Activated T-cell treated with anti-CD3 and anti-CD28 coated beads, Interleukin-2, amount 50 U/mL, for 48 hours (primary cell): ENCODE data around the gene PSMD11.
"Not testable (repeated sequence)": the region's sequence is repeated elsewhere in the genome, so short reads cannot be mapped to it uniquely, and the experiment has no call there.

Experiments
- DNase-seq, 2 experiments: peaks; one replicate each; pipeline ENCODE4 v3.0.0-alpha.2; 2020

The PSMD11 gene

DNA sequence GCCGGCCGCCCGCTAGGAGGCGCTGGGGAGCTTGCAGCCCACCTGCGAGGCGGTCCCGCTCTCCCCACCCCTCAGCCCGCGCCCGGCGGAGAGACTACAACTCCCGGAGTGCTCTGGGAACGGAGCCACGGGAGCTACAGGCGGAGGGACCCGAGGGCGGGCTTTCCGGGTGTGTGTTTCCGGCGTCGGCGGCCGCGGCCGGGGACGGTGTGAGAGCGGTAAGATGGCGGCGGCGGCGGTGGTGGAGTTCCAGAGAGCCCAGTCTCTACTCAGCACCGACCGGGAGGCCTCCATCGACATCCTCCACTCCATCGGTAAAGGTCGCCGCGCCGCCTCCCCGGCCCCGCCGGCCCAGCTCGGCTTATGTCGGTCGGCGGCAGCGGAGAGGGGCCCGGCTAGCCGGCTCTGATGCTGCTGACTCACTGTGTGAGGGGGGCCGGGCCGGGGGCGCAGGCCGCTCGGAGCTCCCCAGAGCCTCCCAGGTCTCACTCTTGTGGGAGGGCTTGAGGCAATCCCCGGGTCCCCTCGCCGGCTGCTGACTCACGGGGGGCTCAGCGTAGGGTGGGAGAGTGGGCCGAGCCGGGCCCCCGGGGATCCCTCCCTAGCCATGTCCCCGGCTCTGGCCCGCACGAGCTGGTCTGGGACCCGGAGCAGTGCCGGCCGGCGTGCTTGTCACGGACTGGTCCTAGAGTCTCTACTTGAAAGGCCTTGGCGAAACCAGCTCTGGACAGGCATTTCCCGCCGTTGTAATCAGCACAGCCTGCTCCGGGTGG is at the start of gene PSMD11:
Gene PSMD11 (plus strand): TSS at position 210 of the 773 bp plus-strand sequence. CDS start 14 bp downstream, at position 224.
- peak; percentile 100 for DNase-seq

DNA sequence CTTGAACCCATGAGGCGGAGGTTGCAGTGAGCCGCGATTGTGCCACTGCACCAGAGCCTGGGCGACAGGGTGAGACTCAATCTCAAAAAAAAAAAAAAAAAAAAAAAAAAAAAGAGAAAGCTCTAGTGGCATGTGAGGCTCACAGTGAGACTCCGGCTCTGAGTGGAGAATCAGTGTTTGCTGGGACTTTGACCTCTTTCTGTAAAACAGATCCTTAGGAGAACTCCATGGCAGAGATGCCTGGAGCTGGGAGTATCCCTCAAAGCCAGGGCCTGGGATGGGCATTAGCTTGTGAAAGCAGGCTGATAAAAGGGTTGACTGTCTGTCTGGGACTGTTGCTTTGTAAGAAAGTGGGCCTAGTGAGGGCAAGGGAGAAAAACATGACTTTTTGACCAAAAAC is 48.0 kb upstream of the PSMD11 start:
- DNase-seq = no peak

DNA sequence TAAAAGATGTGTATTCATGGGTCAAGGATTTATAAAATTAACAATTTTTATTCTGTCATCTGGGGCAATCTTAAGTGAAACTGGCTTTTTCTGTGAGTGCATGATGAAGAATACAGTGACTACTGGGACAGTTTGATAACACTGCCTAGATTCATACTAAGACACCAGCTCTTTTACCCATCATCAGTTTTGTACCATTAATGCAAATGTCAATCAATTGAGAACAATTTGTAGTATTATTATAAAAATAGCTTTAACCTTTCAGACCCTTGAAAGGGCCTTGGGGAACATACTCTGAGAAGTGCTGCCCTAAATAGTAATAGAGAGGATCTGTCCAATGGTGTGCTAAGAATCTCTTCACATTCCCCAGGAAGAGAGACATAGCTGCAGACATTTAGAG is 45.4 kb upstream of the PSMD11 start:
- DNase-seq = no peak

DNA sequence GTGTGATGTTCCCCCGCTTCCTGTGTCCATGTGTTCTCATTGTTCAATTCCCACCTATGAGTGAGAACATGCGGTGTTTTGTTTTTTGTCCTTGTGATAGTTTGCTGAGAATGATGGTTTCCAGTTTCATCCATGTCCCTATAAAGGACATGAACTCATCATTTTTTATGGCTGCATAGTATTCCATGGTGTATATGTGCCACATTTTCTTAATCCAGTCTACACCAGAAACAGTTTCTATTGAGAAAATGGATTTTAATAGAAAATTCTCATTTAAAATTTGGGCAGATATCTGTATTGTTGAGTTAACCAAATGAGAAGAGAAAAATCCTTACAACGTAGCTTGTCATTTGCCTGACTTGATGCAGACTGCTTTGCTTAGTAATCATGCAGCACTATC is 34.2 kb upstream of the PSMD11 start:
- not testable (repeated sequence) for DNase-seq

DNA sequence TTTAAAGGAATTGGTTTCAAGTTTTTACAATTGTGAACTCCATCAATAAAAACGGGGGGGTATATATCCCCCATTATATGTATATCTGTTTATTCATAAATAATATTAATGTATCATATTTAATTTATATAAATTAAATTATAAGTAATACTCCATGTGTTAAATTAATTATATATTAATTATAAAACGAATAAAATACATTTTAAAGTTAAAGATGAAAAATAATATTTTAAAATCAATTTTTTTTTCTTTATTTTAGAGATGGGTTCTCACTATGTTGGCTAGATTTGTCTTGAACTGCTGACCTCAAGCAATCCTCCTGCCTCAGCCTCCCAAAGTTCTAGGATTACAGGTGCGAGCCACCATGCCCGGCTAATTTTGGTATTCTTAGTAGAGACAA is 17.4 kb upstream of the PSMD11 start:
- no peak for DNase-seq

DNA sequence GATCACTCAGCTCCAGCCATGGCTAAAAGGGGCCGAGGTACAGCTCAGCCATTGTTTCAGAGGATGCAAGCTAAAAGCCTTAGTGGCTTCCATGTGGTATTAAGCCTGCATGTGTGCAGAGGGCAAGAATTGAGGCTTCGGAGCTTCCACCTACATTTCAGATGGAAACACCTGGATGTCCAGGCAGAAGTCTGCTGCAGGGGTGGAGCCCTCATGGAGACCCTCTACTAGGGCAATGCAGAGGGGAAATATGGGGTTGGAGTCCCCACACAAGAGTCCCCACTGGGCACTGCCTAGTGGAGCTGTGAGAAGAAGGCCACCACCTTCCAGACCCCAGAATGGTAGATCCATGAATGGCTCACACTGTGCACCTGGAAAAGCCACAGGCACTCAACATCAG is 14.7 kb upstream of the PSMD11 start:
- DNase-seq = no peak

DNA sequence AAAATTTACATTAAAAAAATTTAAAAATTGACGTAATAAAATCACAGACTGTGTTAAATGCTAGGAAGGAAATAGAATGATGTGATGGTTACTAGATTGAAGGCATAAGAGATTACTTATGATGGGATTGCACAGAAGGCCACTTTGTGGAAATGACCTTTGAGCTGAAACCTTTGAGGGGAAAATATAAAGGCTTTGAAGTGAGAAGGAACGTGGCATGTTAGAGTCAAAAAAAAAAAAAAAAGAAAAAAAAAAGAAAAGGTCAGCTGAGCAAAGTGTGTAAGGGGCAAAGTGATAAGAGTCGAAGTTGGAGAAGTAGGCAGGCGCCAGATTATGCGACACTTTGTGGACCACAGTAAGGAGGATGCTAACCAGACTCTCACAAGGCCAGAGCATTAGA is 3.6 kb upstream of the PSMD11 start:
- no peak for DNase-seq

DNA sequence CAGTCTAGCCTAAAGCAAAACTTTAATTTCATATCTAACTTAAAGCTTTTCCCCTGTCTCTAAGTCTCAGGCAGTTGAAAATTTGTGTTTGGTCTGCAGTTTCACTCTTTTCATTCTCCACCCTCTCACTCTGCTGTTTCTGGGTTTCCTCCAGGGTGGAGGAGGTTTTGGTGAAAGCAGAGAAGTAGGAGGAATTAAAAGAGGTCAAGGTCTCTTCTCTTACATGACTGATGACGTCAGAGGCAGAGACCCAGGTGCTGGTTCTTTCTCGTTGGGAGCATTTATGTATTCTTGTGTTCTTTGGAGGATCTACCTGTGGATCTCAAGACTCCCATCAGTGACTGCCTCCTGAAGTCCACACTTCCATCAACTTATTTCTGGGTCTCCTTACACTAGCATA is 2.4 kb upstream of the PSMD11 start:
- DNase-seq = no peak

DNA sequence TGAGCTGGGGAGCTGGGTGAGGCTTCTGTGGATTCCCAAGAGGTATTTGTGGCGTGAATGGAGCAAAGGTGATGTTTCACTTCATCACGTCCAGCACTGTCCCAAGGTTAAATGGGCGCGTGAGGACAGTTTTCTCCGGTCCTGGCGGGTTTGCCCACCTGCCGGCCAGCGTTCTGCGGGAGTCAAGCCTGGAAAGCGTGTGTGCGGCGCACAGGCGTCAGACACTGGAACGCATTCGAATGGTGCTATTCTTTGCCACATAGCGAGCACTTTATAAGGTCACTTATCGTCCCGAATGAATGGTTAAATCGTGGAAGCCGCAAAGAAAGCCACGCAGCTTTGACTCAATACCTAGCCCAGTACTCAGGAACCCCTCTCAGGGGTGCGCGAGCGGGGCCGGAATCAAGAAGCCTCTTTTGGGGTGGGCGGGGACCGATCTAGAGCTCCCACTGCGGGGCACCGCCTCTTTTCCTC is 446 bp upstream of the PSMD11 start:
- DNase-seq = no peak

DNA sequence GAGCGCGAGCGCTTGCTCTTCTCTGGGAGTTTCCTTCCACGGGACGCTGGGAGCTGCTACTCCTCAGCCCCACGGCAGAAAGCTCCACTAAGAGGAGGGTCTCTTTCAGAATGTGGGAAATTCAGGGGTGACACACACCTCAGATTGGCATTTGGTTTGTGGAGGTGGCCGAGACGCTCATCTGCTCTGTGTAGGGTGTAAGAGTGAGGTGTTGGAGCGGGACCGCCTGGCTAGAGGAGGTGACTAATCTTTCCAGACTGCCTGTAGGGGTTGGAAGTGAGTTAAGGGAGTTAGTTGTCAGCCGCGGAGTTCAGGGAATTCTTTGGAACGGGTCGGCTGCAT is 735 bp downstream of the PSMD11 start:
- DNase-seq = peak; percentile 61 to 66

DNA sequence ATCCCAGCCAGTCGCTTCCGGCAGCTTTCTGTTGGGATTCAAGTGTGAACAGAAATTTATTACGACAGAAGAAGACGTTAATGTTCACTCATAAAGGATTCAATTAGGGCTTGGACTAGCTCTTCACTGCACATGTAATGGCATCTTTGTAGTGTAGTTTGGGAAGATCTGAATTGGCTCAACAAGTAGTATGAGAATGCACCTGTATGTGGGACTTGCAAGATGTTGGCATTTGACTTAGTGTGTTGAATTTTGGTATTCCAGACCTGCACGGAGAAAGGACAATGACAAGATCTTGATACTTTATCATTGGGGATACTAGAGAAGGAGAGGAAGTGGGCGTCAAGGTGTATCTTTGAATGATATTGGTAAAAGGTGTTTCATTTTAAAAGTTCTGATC is 1.2 kb downstream of the PSMD11 start:
- no peak for DNase-seq

DNA sequence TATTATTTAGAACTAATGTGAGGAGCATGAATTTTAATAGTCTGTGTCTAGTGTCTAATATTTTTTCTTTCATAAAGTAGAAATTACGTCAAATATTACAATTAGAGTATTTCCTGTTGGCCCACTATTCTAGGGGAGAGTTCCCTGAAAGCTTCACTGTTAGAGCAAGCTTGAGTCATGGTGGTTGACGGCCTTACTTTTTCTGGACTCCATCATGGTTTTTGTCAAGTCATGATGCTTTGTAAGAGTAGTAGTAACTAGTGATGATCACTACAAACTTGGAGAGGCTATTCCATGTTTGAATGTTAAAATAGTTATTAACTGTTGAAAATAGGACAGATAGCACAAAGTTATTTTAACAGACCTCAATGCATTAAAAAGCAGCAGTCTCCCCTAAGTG is 1.7 kb downstream of the PSMD11 start:
- DNase-seq = no peak

DNA sequence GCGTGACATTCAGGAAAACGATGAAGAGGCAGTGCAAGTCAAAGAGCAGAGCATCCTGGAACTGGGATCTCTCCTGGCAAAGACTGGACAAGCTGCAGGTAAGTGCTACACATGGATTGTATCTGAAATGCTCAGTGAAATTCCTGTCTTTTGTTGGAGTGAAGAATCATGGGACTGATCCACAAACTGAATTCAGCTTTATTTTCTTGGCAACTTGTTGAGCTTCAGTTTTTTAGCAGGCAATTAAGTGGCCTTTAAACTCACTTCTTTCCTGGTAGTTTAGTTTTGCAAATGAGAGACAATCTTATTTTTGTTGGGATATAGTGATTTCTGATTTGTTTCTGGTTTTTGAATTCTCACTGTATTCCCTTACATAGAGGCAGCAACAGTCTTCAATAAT is 2.6 kb downstream of the PSMD11 start:
- DNase-seq = no peak

DNA sequence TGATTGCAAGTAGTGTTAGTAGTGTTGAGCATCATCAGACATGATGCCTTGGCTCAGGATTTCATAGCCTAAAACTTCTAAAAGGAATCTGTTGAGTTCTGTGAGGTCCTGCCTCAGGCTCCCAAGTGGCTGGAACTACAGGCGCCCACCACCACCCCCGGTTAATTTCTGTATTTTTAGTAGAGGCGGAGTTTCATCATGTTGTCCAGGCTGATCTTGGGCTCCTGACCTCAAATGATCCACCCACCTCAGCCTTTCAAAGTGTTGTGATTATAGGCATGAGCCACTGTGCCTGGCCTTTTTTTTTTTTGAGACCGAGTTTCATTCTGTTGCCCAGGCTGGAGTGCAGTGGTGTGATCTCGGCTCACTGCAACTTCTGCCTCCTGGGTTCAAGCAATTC is 5.7 kb downstream of the PSMD11 start:
- DNase-seq = no peak

DNA sequence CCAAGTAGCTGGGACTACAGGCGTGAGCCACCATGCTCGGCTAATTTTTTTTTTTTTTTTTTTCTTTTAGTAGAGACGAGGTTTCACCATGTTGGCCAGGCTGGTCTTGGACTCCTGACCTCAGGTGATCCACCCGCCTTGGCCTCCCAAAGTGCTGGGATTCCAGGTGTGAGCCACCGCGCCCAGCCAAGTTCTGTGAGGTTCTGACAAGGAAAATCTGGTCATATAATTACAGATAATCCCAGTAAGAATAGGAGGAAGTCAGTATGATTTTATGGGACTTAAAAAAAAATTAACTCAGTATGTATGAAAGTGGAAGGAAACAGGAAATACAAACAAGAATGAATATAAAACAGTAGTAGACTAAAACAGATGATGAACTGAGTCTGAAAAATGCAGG is 6.1 kb downstream of the PSMD11 start:
- not testable (repeated sequence) for DNase-seq

DNA sequence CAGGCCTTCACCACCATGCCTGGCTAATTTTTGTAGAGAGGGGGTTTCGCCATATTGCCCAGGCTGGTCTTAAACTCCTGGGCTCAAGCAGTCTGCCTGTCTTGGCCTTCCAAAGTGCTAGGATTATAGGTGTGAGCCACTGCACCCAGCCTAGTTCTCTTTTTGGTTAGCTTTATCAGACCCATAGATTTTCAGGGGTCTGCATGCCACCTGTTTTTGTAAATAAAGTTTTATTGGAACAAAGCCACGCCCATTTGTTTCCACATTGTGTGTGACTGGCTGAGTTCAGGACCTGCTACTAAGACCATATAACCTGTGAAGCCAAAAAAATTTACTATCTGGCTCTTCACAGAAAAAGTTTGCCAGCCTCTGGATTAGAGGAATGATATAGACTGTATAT is 7.6 kb downstream of the PSMD11 start:
- DNase-seq = no peak

DNA sequence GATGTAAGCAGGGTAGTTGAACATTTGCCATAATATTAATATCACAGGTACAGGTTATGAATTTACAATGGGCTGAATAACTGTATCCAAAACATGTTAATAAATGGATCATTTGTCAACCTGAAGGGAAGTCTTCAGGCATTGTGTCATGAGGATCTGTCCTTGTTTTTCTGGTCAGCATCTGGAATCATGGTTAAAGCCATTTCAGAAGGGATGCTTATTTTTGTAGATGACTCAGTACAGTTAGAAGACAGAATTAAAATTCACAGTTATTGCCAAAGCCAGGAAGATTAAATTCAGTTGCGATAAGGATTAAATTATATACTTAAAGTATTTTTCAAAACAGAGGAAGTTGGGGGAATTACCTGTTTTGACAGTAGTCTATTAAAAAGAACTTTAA is 8.0 kb downstream of the PSMD11 start:
- DNase-seq = no peak

DNA sequence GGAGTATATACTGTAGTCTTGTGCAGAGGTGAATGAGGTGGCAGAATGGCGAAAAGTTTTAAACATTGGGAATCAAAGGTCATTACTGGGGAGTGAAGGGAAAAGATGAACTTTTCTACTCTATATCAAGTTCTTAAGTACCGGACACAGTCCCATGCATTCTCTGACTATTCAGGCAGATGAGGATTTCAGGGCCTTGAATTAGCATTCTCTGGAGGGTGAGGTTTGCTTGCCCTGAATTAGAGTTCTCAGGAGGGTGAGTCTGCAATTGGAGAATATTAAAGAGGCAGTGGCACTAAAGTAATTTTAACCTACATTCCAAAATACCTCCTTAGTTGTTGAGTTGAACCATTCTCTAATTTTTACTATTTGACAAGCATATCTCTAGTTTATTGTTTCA is 9.1 kb downstream of the PSMD11 start:
- no peak for DNase-seq

DNA sequence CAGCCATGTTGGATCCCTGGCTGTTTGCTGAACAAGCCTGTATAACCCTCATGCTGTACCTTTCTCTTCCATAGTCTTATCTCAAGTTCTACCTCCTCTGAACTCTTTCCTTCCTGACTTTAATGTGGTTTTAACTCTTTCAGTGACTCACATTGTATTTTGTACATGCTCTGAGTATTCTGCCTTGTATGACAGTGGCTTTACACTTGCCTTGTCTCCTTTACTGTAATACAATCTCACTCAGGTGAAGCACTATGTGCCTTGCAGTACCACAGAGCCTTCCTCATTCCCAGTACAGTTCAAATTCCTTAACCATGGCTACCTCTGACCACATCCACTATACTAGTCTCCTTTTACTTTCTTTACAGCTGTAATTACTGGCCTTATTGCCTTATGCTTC is 14.1 kb downstream of the PSMD11 start:
- no peak for DNase-seq

DNA sequence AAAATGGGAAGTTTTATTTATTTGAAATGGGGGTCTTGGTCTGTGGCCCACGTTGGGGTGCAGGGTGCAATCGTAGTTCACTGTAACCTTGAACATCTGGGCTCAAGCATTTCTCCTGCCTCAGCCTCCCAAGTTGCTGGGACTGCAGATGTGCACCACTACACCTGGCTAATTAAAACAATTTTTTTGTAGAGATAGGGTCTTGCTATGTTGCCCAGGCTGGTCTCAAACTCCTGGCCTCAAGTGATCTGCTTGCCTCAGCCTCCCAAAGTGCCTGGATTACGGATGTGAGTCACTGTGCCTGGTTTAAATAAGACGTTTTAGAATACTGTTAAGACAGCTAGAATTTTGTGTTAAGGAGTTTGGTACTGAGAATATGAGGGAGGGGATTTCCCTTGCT is 15.7 kb downstream of the PSMD11 start:
- no peak for DNase-seq

DNA sequence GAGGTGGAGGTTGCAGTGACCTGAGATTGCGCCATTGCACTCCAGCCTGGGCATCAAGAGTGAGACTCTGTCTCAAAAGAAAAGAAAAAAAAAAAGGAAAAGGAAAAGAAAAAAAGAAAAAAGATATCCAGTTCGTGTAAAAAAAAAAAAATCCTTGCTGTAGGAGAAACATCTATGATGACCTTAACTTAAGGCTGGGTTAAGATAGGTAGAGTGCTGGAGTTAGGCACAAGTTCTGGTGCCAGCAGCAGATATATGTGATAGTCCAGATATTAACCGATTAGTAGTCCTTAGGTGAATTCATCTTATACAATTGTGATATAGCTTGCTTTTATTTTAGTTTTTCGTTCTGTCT is 17.2 kb downstream of the PSMD11 start:
- DNase-seq = no peak

DNA sequence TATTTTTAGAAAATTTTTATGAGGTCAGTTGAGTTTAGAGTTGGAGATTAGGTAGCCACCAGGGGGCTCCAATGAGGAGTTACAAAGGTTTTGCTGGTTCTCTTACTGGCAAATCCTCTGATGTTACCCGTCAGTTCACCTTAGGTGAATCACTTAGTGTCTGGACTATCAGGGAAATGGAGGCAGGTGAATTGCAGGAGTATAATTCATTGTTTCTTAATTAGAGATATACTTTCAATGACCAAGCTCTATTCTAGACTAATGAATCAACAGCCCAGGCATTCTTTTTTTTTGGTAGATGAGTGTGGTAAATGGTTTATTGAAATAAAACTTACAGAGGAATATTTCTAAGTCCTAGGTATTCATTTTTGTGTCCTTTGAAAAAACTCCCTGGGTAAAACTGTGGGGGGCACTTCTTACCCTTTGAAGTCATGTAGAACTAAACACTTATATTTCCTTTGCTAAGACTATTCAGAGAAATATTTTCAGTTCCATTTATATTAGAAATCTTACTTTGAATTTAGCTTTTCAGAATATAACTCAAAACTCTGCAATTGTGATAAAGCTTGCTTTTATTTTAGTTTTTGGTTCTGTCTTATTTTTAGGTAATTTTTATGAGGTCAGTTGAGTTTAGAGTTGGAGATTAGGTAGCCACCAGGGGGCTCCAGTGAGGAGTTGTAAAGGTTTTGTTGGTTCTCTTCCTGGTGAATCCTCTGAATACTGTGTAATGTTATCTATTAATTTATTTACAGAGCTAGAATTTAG is 17.7 kb downstream of the PSMD11 start:
- peak; percentile 72 to 76 for DNase-seq

DNA sequence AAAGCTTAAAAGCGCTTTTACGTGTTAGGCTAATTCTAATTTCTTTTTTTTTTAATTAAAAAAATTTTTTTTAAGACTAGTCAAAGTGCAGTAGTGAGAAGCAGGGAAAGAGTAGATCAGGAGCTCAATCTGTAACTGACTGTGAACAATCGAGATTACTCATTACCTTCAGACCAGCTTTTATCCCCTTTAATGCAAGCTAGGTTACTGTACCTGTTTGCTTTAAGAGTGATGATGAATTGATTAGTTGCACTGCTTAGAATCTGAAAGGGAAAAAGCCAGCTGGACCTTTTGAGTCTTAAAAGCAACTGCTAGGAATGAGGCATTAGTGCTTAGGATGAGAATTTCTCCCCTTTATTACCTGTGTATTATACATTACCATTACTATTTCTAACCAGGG is 19.0 kb downstream of the PSMD11 start:
- no peak for DNase-seq

DNA sequence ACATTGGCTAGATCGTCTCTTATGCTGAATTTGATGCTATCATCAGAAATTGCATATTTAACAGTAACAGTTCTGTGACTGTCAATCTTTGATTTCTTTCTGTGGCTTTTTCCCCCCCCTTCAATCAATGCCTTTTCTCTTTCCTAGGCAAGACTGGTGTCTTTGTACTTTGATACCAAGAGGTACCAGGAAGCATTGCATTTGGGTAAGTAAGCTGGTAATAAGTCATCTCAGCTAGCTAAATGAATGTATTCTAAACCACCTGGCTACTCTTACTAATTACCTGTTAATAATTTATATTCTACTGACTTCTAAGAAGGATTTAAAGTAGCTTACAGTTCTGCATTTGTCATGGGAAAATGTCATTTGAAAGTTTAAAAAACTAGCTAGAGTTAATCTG is 20.1 kb downstream of the PSMD11 start:
- no peak for DNase-seq

DNA sequence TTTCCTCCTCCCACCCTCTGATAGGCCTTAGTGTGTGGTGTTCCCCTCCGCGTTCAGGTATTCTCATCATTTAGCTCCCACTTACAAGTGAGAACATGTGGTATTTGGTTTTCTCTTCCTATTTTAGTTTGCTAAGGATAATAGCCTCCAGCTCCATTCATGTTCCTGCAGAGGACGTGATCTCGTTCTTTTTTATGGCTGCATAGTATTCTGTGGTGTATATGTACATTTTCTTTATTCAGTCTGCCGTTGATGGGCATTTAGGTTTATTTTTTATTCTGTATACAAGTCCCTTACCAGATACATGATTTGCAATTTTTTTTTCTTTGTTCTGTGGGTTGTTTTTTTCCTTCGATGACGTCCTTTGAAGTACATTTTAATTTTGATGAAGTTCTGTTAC is 23.6 kb downstream of the PSMD11 start:
- no peak for DNase-seq
